Measurements from ENCODE around the gene SDF2L1. TPM values are rescaled to one million over a fixed set of nuclear protein-coding genes. Genes with fewer than 3 reads are reported as not detected.

Gene SDF2L1
- total and polyA plus RNA-seq, 9 of the 15 experiments (the other 6 are each of a cell fraction or from before 2014, with no cell fraction given): 15.1 to 989 (median 124) TPM

DNA sequence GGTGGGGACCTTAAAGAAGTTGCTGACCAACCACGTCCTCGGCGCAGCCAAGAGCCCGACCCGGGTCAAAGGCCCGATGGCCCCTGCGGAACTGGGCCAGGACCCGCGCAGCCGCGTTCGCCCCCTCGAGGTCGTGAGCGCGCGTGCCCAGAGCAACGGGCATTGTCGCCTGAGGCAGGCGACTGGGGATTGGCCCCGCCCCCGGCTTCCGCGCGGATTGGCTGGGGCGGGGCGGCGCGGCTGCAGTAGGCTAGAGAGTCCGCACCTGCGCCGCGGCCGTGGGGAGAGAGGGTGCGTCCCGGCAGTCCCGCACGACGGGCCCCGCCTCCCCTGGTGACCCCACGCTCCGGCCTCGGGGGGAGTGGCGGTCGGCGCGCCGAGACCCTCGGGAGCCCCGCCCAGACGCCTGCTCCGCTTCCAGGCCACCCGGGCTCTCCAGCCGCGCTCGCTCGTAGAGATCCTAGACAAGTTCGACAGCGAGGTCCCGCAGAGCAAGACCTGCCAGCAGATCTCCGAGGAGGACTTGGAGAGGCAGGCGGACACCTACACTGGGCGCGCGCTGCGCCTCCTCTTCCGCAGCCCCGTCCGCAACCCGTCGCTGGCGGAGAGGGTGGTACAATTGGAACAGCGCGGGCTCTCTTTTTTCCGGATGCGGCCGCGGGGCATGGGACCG is 15.4 kb downstream of the SDF2L1 start:
- in situ Hi-C loops (cut with MboI) (loop anchor here (25.0 kb wide), 1 partner anchor 1320 kb away; no protein-coding TSS in a partner anchor), intact Hi-C loops (cut with micrococcal nuclease) (loop anchor here (10.0 kb wide), 1 partner anchor 803 kb away; the partner anchor contains the start of genes PI4KA and SNAP29)
- BruUV-seq (replicated peaks): no TSS peak
- peak overlapping the region; percentile 47 for H3K27ac ChIP-seq (ENCODE audit: extremely low read depth, low read depth, low read length)
- peak overlapping the region; percentile 47 for H3K4me3 ChIP-seq
- H3K9me3 ChIP-seq (replicated peaks; ENCODE audit: control insufficient read depth, insufficient read depth, low read depth, low read length): no peaks in the 10 kb centered on the region
- peaks cover 11% of the 10 kb centered on the region for H3K79me2 ChIP-seq (ENCODE audit: control insufficient read depth, insufficient read depth, low read length)
- H2AFZ ChIP-seq (ENCODE audit: low read depth, low read length): peak overlapping the region; percentile 83
- H3K4me1 ChIP-seq (replicated peaks in 1 of 2; ENCODE audit: control insufficient read depth in 2 of 2, insufficient read depth in 2 of 2, low read length in 2 of 2): peaks cover 21 to 42% of the 10 kb centered on the region in 2 experiments
- peak overlapping the region; percentile 74 for H3K4me2 ChIP-seq (ENCODE audit: insufficient read depth, low read length)
- peak overlapping the region; percentile 56 to 91 for H3K9ac ChIP-seq (ENCODE audit: insufficient read depth in 1 of 2, low read depth in 2 of 2, low read length in 2 of 2)
- DNase-seq (ENCODE audit: extremely low read depth in 1 of 4, low spot score in 3 of 4) (peak; percentile 100), FAIRE-seq (peak; percentile 6), ATAC-seq (peak; percentile 95)
- no peaks in the 10 kb centered on the region for H4K20me1 ChIP-seq (replicated peaks; ENCODE audit: control insufficient read depth, insufficient read depth, low read length)
- CTCF ChIA-PET (ENCODE audit: low intra/inter-chr PET ratio): interaction anchor here (0.6 to 1.1 kb wide), 4 partner anchors 15 to 278 kb away, joined by 3 read pairs; no protein-coding TSS in a partner anchor
- WGBS (ENCODE audit: insufficient coverage, low coverage, missing lambda C conversion rate): 12% methylated on average over 79 of the region's 79 CpGs
- peaks cover 19% of the 10 kb centered on the region for H3K36me3 ChIP-seq (ENCODE audit: control insufficient read depth, insufficient read depth, low read length)
- H3K9me1 ChIP-seq (ENCODE audit: control insufficient read depth, insufficient read depth, low read length): peaks cover 13% of the 10 kb centered on the region
- POLR2A ChIA-PET: interaction anchor here (0.6 to 75.5 kb wide), 19 partner anchors 7 to 325 kb away, joined by 3 to 4622 read pairs (median 4); partner anchors contain the start of genes CCDC116, PPIL2, SDF2L1 and TOP3B
- no peaks in the 10 kb centered on the region for H3K27me3 ChIP-seq (ENCODE audit: control insufficient read depth in 2 of 2, insufficient read depth in 2 of 2, low read length in 2 of 2)
- TF ChIP-seq, protein P1, sequence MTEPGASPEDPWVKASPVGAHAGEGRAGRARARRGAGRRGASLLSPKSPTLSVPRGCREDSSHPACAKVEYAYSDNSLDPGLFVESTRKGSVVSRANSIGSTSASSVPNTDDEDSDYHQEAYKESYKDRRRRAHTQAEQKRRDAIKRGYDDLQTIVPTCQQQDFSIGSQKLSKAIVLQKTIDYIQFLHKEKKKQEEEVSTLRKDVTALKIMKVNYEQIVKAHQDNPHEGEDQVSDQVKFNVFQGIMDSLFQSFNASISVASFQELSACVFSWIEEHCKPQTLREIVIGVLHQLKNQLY (CRISPR knock-in tag; conservative IDR thresholded peaks at IDR 0.05): peak in 1 of 2 experiments; percentile 26; a peak in 2 of 4 replicates
- TF ChIP-seq, protein P2, sequence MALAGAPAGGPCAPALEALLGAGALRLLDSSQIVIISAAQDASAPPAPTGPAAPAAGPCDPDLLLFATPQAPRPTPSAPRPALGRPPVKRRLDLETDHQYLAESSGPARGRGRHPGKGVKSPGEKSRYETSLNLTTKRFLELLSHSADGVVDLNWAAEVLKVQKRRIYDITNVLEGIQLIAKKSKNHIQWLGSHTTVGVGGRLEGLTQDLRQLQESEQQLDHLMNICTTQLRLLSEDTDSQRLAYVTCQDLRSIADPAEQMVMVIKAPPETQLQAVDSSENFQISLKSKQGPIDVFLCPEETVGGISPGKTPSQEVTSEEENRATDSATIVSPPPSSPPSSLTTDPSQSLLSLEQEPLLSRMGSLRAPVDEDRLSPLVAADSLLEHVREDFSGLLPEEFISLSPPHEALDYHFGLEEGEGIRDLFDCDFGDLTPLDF (CRISPR knock-in tag; IDR thresholded peaks at IDR 0.05): peak; percentile 96
- TF ChIP-seq MYC (IDR thresholded peaks at IDR 0.05; ENCODE audit: low read depth, low read length): peak; percentile 93
- TF ChIP-seq MYC (CRISPR knock-in tag; IDR thresholded peaks at IDR 0.05; ENCODE audit: borderline replicate concordance, low read depth): no peak
- TF ChIP-seq TAF15 (IDR thresholded peaks at IDR 0.05; ENCODE audit: low read depth, low read length): no peak
- TF ChIP-seq YY1 (IDR thresholded peaks at IDR 0.05; ENCODE audit: borderline replicate concordance in 1 of 3, control insufficient read depth in 1 of 3, extremely low read depth in 1 of 3, insufficient read depth in 3 of 3, insufficient read length in 1 of 3, insufficient replicate concordance in 2 of 3, low read depth in 1 of 3, low read length in 2 of 3): peak in 1 of 3 experiments; percentile 89
- TF ChIP-seq OTX1 (CRISPR knock-in tag; IDR thresholded peaks at IDR 0.05): no peak
- TF ChIP-seq XRCC4 (IDR thresholded peaks at IDR 0.05; ENCODE audit: extremely low read depth, insufficient read depth, insufficient read length): no peak
- peak; percentile 83 for TF ChIP-seq JUN (IDR thresholded peaks at IDR 0.05; ENCODE audit: borderline replicate concordance, low read depth, low read length)
- no peak for TF ChIP-seq JUN (CRISPR knock-in tag; IDR thresholded peaks at IDR 0.05; ENCODE audit: borderline replicate concordance)
- TF ChIP-seq ZFP30 (CRISPR knock-in tag; IDR thresholded peaks at IDR 0.05; ENCODE audit: borderline replicate concordance): no peak
- TF ChIP-seq NR3C1 (CRISPR knock-in tag; IDR thresholded peaks at IDR 0.05): no peak
- no peak for TF ChIP-seq GATA2 (CRISPR knock-in tag; IDR thresholded peaks at IDR 0.05)
- TF ChIP-seq, protein P3, sequence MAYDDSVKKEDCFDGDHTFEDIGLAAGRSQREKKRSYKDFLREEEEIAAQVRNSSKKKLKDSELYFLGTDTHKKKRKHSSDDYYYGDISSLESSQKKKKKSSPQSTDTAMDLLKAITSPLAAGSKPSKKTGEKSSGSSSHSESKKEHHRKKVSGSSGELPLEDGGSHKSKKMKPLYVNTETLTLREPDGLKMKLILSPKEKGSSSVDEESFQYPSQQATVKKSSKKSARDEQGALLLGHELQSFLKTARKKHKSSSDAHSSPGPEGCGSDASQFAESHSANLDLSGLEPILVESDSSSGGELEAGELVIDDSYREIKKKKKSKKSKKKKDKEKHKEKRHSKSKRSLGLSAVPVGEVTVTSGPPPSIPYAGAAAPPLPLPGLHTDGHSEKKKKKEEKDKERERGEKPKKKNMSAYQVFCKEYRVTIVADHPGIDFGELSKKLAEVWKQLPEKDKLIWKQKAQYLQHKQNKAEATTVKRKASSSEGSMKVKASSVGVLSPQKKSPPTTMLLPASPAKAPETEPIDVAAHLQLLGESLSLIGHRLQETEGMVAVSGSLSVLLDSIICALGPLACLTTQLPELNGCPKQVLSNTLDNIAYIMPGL (CRISPR knock-in tag; IDR thresholded peaks at IDR 0.05): peak; percentile 92
- TF ChIP-seq ZNF408 (CRISPR knock-in tag; IDR thresholded peaks at IDR 0.05; ENCODE audit: low read depth): no peak
- no peak for TF ChIP-seq ZNF830 (CRISPR knock-in tag; IDR thresholded peaks at IDR 0.05)
- TF ChIP-seq KLF1 (tag; IDR thresholded peaks at IDR 0.05): no peak
